ENCODE measurements around the gene BHMT. TPM values are rescaled to one million over a fixed set of nuclear protein-coding genes. Genes with fewer than 3 reads are reported as not detected.

BHMT gene
- total RNA-seq, 1 experiment from 2014 or later = not detected

GRCh38 chr5:79105868-79106267 is 5.7 kb upstream of the BHMT start:
- POLR2A ChIA-PET (ENCODE audit: unreplicated experiment) = no interaction called here
- Histone ChIP-seq H3F3A (ENCODE audit: low read length, unreplicated experiment) (no peaks in the 10 kb centered on the region), H3K4me3 (ENCODE audit: low read length) (no peak overlapping the region), H3K9me2 (replicated peaks; ENCODE audit: low read length) (no peaks in the 10 kb centered on the region), H3K9me3 (ENCODE audit: low read length) (no peaks in the 10 kb centered on the region), H3K4me1 (ENCODE audit: insufficient read depth, low read length) (no peaks in the 10 kb centered on the region), H3K27me3 (ENCODE audit: low read length) (no peaks in the 10 kb centered on the region), H3K79me2 (ENCODE audit: low read length) (no peaks in the 10 kb centered on the region), H3K9ac (ENCODE audit: low read length) (no peak overlapping the region), H4K20me1 (ENCODE audit: low read length) (no peaks in the 10 kb centered on the region), H2AFZ (ENCODE audit: low read length) (no peak overlapping the region), H3K27ac (ENCODE audit: low read length) (no peak overlapping the region), H3K4me2 (ENCODE audit: low read length) (no peak overlapping the region), H3K36me3 (ENCODE audit: low read depth, low read length) (no peaks in the 10 kb centered on the region)
- no peak for TF ChIP-seq EZH2 (IDR thresholded peaks at IDR 0.05; ENCODE audit: low read length, unreplicated experiment)
- no peak for TF ChIP-seq EZH2phosphoT487 (IDR thresholded peaks at IDR 0.05; ENCODE audit: borderline replicate concordance, low read length)
- no peak for TF ChIP-seq CTCF (conservative IDR thresholded peaks at IDR 0.05; ENCODE audit: low read depth, low read length)
- CTCF ChIA-PET = interaction anchor here (1.1 kb wide), 1 partner anchor 27 kb away, joined by 3 read pairs; no protein-coding TSS in a partner anchor
- intact Hi-C loops (cut with micrococcal nuclease) = no loop called here
- no TSS peak for BruUV-seq (replicated peaks)
- DNase-seq (no peak), ATAC-seq (no peak)

- Histone ChIP-seq H3K9me2 (replicated peaks; ENCODE audit: low read length) (no peaks in the 10 kb centered on the region), H2AFZ (ENCODE audit: low read length) (no peak overlapping the region), H3K4me3 (ENCODE audit: low read length) (no peak overlapping the region), H3K27ac (ENCODE audit: low read length) (no peak overlapping the region), H3K9ac (ENCODE audit: low read length) (no peak overlapping the region), H3F3A (ENCODE audit: low read length, unreplicated experiment) (no peaks in the 10 kb centered on the region), H3K36me3 (ENCODE audit: low read depth, low read length) (no peaks in the 10 kb centered on the region), H3K4me1 (ENCODE audit: insufficient read depth, low read length) (no peaks in the 10 kb centered on the region), H3K4me2 (ENCODE audit: low read length) (no peak overlapping the region), H4K20me1 (ENCODE audit: low read length) (no peaks in the 10 kb centered on the region), H3K79me2 (ENCODE audit: low read length) (no peaks in the 10 kb centered on the region), H3K27me3 (ENCODE audit: low read length) (no peaks in the 10 kb centered on the region), H3K9me3 (ENCODE audit: low read length) (no peaks in the 10 kb centered on the region)
- DNase-seq (peak; percentile 23), ATAC-seq (peak; percentile 53; the same call in 1 of the 2 replicates)
- ChIA-PET CTCF (interaction anchor here (0.7 to 1.1 kb wide), 3 partner anchors 26 to 86 kb away, joined by 3 to 4 read pairs (median 3); no protein-coding TSS in a partner anchor), POLR2A (ENCODE audit: unreplicated experiment) (no interaction called here)
- no TSS peak for BruUV-seq (replicated peaks)
- intact Hi-C loops (cut with micrococcal nuclease) = no loop called here
- no peak for TF ChIP-seq CTCF (conservative IDR thresholded peaks at IDR 0.05; ENCODE audit: low read depth, low read length)
- TF ChIP-seq EZH2 (IDR thresholded peaks at IDR 0.05; ENCODE audit: low read length, unreplicated experiment) = no peak
- no peak for TF ChIP-seq EZH2phosphoT487 (IDR thresholded peaks at IDR 0.05; ENCODE audit: borderline replicate concordance, low read length)
These were observed 4.4 kb upstream of the BHMT start for GRCh38 chr5:79107020-79107796.

- no peak for TF ChIP-seq CTCF (conservative IDR thresholded peaks at IDR 0.05; ENCODE audit: low read depth, low read length)
- no peak for TF ChIP-seq EZH2phosphoT487 (IDR thresholded peaks at IDR 0.05; ENCODE audit: borderline replicate concordance, low read length)
- no peak for TF ChIP-seq EZH2 (IDR thresholded peaks at IDR 0.05; ENCODE audit: low read length, unreplicated experiment)
- H3K9me3 ChIP-seq (ENCODE audit: low read length) = no peaks in the 10 kb centered on the region
- ATAC-seq = no peak
- BruUV-seq (replicated peaks) = no TSS peak
- H3F3A ChIP-seq (ENCODE audit: low read length, unreplicated experiment) = no peaks in the 10 kb centered on the region
- ChIA-PET CTCF (interaction anchor here (0.5 to 0.7 kb wide), 2 partner anchors 87 to 207 kb away, joined by 4 read pairs; no protein-coding TSS in a partner anchor), POLR2A (ENCODE audit: unreplicated experiment) (no interaction called here)
- H3K9me2 ChIP-seq (replicated peaks; ENCODE audit: low read length) = no peaks in the 10 kb centered on the region
- no peak overlapping the region for H3K4me3 ChIP-seq (ENCODE audit: low read length)
- intact Hi-C loops (cut with micrococcal nuclease) = no loop called here
- no peak overlapping the region for H3K27ac ChIP-seq (ENCODE audit: low read length)
- no peaks in the 10 kb centered on the region for H4K20me1 ChIP-seq (ENCODE audit: low read length)
- H3K4me1 ChIP-seq (ENCODE audit: insufficient read depth, low read length) = no peaks in the 10 kb centered on the region
- H2AFZ ChIP-seq (ENCODE audit: low read length) = no peak overlapping the region
- H3K9ac ChIP-seq (ENCODE audit: low read length) = no peak overlapping the region
- H3K79me2 ChIP-seq (ENCODE audit: low read length) = no peaks in the 10 kb centered on the region
- H3K4me2 ChIP-seq (ENCODE audit: low read length) = no peak overlapping the region
- H3K36me3 ChIP-seq (ENCODE audit: low read depth, low read length) = no peaks in the 10 kb centered on the region
- H3K27me3 ChIP-seq (ENCODE audit: low read length) = no peaks in the 10 kb centered on the region
- no peak for DNase-seq
These were observed 3.5 kb upstream of the BHMT start for GRCh38 chr5:79108086-79108485.
